HG03280 (cell line): ENCODE data around the gene CXCR2.
"Not testable (repeated sequence)": the region's sequence is repeated elsewhere in the genome, so short reads cannot be mapped to it uniquely, and the experiment has no call there.

Source experiments
- ATAC-seq: cut with Tn5 transposase; IDR thresholded peaks from one replicate; pipeline ENCODE4 v1.9.1; 2021; ENCODE audit warnings: mild to moderate bottlenecking, moderate library complexity; ENCODE audit not compliant: unreplicated experiment

The CXCR2 gene

DNA sequence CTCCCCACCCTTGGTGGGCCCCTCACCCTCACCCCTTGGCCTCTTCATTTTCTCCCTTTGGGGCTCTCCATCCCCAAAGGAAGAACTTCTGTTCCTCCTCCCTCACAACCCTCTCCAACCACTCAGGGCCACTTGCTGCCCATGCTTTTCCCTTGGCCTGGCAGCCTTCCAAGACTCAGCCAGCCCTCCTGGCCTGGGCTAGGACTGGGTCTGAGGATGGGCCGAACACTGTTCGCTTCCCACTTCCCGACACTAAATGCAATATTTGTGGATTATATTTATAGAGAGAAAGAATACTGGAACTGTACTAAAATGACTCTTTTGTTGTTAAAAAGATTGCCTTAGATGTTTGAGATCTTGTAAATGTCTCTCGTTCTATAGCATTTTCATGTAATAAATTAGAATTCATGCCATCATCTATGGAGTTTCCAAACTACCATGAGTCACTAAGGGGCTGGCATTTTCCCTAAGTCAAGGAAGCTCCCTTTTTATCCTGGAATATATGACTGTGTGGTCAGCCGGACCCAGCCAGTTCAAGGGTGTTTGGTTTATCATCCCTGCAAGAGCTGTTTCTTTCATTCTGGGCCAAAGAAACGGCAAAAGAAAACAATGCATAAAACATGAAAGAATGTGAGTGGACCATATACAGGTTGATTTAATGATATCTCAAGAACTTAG is 3.8 kb downstream of the CXCR2 start:
- ATAC-seq = no peak

GRCh38 chr2:218130377-218130776 is 4.5 kb downstream of the CXCR2 start:
- ATAC-seq = no peak

GRCh38 chr2:218130822-218131221 is 5.0 kb downstream of the CXCR2 start:
- ATAC-seq = no peak

GRCh38 chr2:218137514-218137913 is 11.7 kb downstream of the CXCR2 start:
- ATAC-seq = no peak

- ATAC-seq = no peak
Observed at GRCh38 chr2:218138047-218138446, 12.2 kb downstream of the CXCR2 start.

DNA sequence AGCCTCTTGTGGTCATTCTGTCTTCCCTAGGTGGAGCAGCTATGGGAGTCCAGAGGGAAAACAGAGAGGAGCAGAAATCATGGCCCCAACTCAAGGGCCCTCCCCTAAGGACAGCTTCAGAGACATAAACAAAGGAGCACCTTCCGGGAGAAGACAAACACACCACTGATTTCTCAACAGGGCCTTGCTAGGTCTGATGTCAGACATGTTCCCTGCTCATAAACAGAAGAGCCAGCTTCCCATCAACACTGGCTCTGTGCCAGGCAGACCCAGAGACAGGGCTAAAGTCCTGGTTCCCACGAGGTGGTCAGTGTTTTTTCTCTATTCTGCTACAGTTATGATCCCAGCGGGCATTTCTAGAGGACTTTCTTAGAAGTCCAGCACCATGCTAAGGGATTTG is 19.3 kb downstream of the CXCR2 start:
- no peak for ATAC-seq

- no peak for ATAC-seq
Observed at GRCh38 chr2:218146056-218146455, 20.2 kb downstream of the CXCR2 start.

DNA sequence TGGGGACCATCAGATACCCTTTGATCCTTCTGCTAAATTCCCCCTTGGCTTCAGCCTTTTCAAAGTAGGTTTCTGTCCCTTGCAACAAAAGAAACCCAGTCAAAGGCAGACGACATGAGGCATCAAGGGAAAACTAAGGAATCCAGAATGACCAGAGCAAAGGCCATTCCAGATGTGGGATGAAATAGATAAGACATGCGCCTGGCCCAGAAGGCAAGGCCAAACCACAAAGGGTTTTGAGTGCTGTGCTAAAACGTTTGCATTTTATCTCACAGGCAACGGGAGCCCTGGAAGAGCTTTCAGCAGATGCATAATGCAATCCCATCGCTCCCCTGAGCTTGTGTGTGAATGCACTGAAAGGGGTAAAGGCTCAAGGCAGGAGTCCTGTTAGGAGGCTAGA is 23.3 kb downstream of the CXCR2 start:
- no peak for ATAC-seq

DNA sequence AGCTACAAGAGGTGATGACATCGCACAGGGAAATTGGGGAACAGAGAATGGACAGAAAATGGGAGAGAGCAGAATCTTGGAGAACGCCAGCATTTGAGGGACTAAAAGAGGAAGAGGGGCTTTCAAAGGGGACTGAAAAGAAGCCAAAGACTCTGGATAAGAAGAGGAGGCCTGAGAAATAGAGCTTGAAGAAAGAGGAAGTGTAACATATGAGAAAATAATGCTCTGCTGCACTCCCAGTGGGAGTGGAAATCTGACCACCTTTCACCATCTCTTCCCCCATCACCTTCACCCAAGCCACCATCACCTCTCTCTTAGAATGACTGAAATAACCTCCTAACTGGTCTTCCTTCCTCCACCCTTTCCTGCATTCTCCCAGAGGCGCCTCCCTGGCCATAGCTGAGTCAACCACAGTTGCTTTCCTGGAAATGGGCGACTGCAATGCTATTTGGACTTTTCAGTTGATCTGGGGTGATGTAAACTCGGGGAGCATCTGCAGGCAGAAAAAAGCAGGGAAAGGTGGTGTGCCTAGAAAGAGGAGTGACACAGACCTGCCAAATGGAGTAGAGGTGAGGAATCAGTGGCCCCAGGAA is 24.1 kb downstream of the CXCR2 start:
- ATAC-seq = no peak

- no peak for ATAC-seq
Observed at GRCh38 chr2:218152172-218152571, 26.3 kb downstream of the CXCR2 start.

DNA sequence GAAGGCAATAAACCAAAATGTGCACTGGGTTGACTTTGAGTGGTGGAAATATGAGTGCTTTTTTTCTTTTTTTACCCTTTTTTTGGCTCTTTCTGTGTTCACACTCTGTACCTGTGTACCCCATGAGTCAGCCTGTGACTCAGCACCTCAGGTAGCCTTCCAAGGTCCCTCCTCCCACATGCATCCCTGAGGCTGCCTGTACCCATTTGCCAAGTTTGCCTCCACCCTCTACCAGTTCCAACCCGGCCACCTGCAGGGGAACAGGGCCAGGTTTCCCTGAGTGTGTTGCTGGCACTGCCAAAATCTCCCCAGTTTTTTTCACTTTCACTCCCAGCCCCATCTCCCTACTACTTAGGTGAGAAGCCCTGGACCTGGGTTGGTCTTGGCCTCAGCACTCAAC is 26.9 kb downstream of the CXCR2 start:
- no peak for ATAC-seq

DNA sequence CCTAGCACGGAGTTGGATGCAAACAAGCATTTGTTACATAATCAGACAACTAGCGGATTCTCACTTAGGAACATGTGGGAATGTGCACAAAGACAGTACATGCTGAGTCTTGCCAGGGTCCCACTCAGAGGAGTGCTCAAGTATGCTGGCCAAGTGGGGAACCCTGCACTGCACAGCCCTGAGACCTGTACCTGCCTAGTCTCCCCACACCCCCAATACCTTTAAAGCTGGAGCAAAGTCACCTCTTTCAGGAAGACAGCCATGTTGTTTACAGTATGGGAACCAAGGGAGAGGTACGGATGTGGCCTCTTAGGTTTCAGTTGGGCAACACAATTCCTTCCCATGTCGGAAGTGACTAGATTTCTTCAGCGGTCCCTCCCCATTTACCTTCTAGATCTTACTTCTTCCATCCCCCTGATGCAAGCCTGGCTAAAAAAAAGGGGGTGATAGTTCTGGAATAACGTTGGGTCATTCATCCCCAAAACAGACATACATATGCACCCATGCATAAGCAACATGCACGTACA is 30.2 kb downstream of the CXCR2 start:
- no peak for ATAC-seq

DNA sequence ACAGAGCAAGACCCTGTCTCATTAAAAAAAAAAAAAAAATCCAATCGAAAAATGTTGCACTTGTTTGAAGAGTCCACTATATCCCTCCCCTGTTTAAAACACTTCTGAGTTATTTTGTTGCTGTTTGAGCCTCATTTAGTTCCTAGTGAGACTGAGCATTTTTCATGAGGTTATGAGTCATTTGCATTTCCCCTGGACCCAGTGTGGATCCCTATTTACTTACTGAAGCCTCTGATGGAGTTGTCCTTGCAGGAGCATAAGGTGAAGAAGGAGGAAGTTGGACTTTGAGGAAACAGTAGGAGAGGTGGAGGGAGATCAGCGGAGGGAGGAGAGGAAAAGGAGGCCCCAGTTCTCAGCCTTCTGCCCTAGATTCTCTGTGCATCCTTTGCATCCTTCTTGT is 35.8 kb downstream of the CXCR2 start:
- no peak for ATAC-seq

DNA sequence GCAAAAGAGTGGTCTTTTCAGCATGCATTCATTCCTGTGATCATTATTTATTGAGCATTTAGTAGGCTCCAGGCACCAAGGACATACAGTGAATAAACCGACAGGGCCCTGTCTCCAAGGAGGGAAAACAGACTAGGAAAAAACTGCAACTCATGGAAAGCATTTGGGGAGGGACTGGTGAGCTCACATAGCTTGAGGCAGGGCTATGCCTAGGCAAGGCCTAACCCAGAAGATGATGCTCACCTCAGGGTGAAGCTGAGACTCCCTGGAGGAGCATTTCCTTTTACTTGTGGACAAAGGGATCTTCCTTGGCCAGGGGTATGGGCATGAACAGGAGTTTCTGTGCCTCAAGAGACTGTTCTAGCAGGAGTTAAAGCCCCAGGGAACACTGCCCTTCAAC is 37.0 kb downstream of the CXCR2 start:
- no peak for ATAC-seq

GRCh38 chr2:218166791-218167190 is 41.0 kb downstream of the CXCR2 start, which contains the start of gene CXCR1:
TSS of gene CXCR1 (minus strand) at chr2:218166962. CDS start at chr2:218165211, 1,751 bp downstream.
- ATAC-seq = no peak

DNA sequence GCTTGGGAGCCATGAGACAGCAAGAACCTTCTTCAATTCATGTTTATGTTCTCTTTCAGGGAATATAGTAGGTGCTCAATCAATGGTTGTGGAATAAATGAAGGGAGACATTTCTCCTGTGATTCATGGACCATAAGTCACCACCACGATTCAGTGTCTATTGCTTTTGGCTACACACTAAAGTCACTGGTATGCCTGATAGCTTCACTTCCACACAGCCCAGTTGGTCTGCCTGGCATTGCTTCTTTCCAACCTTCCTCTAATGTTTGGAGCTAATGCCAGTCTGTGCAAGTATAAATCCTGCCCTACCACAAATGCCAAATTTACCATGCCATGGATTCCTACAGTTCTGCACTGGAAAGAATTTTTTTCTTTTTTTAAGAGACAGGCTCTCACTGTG is 42.2 kb downstream of the CXCR2 start:
- ATAC-seq = no peak

GRCh38 chr2:218168635-218169462 is 43.0 kb downstream of the CXCR2 start:
- no peak for ATAC-seq

DNA sequence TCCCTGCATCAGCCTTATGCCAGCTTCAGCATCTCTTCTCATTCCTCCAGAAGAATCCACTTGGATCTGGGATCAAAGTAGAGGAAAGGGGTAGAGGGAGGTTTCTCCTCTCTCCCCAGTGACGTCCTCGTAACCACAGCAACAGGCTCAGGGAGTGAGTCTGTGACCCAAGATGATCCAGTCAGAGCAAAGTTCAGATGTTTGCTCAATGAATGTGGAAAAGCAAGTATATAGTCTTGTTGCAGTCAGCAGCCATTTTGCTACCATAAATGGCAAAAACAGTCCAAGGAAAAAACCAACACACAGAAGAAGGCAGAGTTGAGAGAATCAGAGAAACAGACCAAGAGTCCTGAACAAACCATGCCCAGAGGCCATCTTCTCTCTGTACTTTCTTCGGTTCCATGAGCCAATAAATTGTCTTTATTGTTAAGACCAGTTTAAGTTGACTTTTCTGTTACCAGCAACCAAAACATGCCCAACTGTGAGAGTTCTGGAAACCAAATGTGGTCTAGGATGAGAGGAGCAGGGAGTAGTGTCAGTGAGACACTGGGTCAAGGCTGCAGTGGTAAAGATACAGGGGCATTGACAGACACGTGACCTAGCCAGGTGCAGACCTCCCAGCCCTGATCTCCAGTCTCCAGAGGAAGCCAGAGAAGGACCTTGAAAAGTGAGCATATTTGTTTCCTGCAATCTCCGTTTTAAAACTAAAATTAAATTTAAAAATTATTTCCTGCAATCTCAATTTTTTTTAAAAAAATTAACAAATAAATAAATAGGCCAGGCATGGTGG is 44.1 kb downstream of the CXCR2 start:
- no peak for ATAC-seq

DNA sequence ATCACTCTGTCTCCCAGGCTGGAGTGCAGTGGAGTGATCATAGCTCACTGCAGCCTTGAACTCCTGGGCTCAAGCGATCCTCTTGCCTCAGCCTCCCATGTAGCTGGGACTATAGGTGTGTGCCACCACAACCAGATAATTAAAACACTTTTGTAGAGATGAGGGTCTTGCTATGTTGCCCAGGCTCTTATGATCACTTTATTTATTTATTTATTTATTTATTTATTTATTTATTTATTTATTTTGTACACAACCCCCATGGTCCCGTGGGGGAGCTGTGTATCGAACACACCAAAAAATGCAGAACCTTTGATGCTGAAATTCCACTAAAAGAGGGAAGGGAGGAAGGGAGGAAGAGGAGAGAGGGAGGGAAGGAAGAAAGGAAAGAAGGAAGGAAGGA is 45.9 kb downstream of the CXCR2 start:
- not testable (repeated sequence) for ATAC-seq

GRCh38 chr2:218172845-218173244 is 47.0 kb downstream of the CXCR2 start:
- ATAC-seq = no peak

- no peak for ATAC-seq
Observed at GRCh38 chr2:218179782-218180181, 54.0 kb downstream of the CXCR2 start.
